Astrocyte (in vitro differentiated cells and primary cell): ENCODE results near the gene C1QTNF12. TPM values are rescaled to one million over a fixed set of nuclear protein-coding genes. Genes with fewer than 3 reads are reported as not detected.
"Not testable (repeated sequence)": the region's sequence is repeated elsewhere in the genome, so short reads cannot be mapped to it uniquely, and the experiment has no call there.

Experiments
- DNase-seq: peaks from one replicate; pipeline ENCODE4 v3.0.0-alpha.2; 2010; ENCODE audit warnings: low read depth
- FAIRE-seq: peaks from 2 replicates; lab custom pipeline; 2011; peaks lifted over from hg19 to GRCh38; lab: Jason Lieb, UNC
- H2AFZ ChIP-seq: 2 replicates; pipeline ENCODE4 v1.6.0; 2012; ENCODE audit warnings: low read depth, low read length, inconsistent platforms
- H3K27ac ChIP-seq: 2 replicates; pipeline ENCODE4 v1.5.1; 2011; ENCODE audit warnings: low read depth, low read length, inconsistent platforms
- H3K27me3 ChIP-seq: 2 replicates; pipeline ENCODE4 v1.6.0; 2011; ENCODE audit warnings: low read length, inconsistent platforms; ENCODE audit not compliant: insufficient read depth
- H3K36me3 ChIP-seq: 2 replicates; pipeline ENCODE4 v1.5.1; 2011; ENCODE audit warnings: low read length, inconsistent platforms; ENCODE audit not compliant: insufficient read depth
- H3K4me1 ChIP-seq: 2 replicates; pipeline ENCODE4 v1.5.1; 2011; ENCODE audit warnings: low read length, inconsistent platforms; ENCODE audit not compliant: insufficient read depth
- H3K4me2 ChIP-seq: 2 replicates; pipeline ENCODE4 v1.6.0; 2012; ENCODE audit warnings: low read length, inconsistent platforms
- H3K4me3 ChIP-seq: 2 replicates; pipeline ENCODE4 v1.5.1; 2011; ENCODE audit warnings: low read depth, mild to moderate bottlenecking, low read length, inconsistent platforms; ENCODE audit not compliant: insufficient read depth
- H3K79me2 ChIP-seq: 2 replicates; pipeline ENCODE4 v1.6.0; 2012; ENCODE audit warnings: mild to moderate bottlenecking, low read length, inconsistent platforms; ENCODE audit not compliant: insufficient read depth
- H3K9ac ChIP-seq: 2 replicates; pipeline ENCODE4 v1.6.0; 2012; ENCODE audit warnings: mild to moderate bottlenecking, low read length, inconsistent platforms
- H3K9me3 ChIP-seq: 2 replicates; pipeline ENCODE4 v1.5.1; 2012; ENCODE audit warnings: low read depth, mild to moderate bottlenecking, low read length, inconsistent platforms; ENCODE audit not compliant: insufficient read depth
- H4K20me1 ChIP-seq: 2 replicates; pipeline ENCODE4 v1.6.0; 2012; ENCODE audit warnings: low read length, inconsistent platforms; ENCODE audit not compliant: insufficient read depth
- H3K27ac Mint-ChIP-seq: one replicate; pipeline ENCODE4 v1.8.0; 2021; ENCODE audit warnings: mild to moderate bottlenecking, mixed read lengths; ENCODE audit not compliant: unreplicated experiment
- H3K27me3 Mint-ChIP-seq: one replicate; pipeline ENCODE4 v1.8.0; 2021; ENCODE audit warnings: low read depth, mixed read lengths; ENCODE audit not compliant: unreplicated experiment
- H3K36me3 Mint-ChIP-seq: one replicate; pipeline ENCODE4 v1.8.0; 2021; ENCODE audit warnings: low read depth, mixed read lengths; ENCODE audit not compliant: unreplicated experiment
- H3K4me1 Mint-ChIP-seq: one replicate; pipeline ENCODE4 v1.8.0; 2021; ENCODE audit warnings: low read depth, mixed read lengths; ENCODE audit not compliant: unreplicated experiment
- H3K4me3 Mint-ChIP-seq: one replicate; pipeline ENCODE4 v1.8.0; 2021; ENCODE audit warnings: mild to moderate bottlenecking, moderate library complexity, mixed read lengths; ENCODE audit not compliant: unreplicated experiment
- H3K9me3 Mint-ChIP-seq: one replicate; pipeline ENCODE4 v1.8.0; 2021; ENCODE audit warnings: mild to moderate bottlenecking, mixed read lengths; ENCODE audit not compliant: unreplicated experiment
- EZH2 ChIP-seq: IDR thresholded peaks from 2 replicates; pipeline ENCODE4 v1.6.1; 2012; ENCODE audit warnings: mild to moderate bottlenecking, low read length, inconsistent platforms; ENCODE audit not compliant: insufficient read depth
- total RNA-seq: library from RNA; stranded (reverse); gene quantifications from 2 replicates; pipeline ENCODE4 v1.2.1, GENCODE V29; 2021
- TF ChIP-seq, protein P1 (sequence below): IDR thresholded peaks from 2 replicates; pipeline ENCODE4 v1.5.1; 2011; ENCODE audit warnings: low read depth, mild to moderate bottlenecking, inconsistent platforms, low read length, moderate library complexity; ENCODE audit not compliant: insufficient read depth

C1QTNF12 gene
- total RNA-seq, 1 donor from 2014 or later, result 3.9 TPM

DNA sequence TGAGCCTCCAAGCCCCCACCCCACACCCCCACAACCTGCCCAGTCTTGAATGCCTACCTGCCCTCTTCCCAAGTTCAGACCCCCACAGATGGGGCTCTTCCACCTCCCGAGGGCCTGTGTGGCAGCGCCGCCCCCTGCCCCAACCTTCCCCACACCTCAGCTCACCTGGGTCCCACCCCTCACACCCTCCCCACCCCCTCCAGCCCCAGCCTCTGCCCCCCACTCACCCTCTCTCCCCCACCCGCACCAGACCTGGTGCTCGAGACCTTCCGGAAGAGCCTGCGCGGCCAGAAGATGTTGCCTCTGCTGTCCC, 49.4 kb downstream of the C1QTNF12 start:
- DNase-seq (no peak), FAIRE-seq (no peak)
- peaks cover 2% of the 10 kb centered on the region for H3K27me3 ChIP-seq
- H3K79me2 ChIP-seq, result no peaks in the 10 kb centered on the region
- H3K4me1 ChIP-seq, result no peaks in the 10 kb centered on the region
- H3K4me2 ChIP-seq, result no peak overlapping the region
- Mint-ChIP-seq H3K4me1 (no peaks in the 10 kb centered on the region), H3K9me3 (peaks cover 12% of the 10 kb centered on the region), H3K4me3 (no peak overlapping the region), H3K27me3 (peaks cover 21% of the 10 kb centered on the region), H3K36me3 (peaks cover under 1% of the 10 kb centered on the region), H3K27ac (no peak overlapping the region)
- no peak overlapping the region for H2AFZ ChIP-seq
- no peak overlapping the region for H3K9ac ChIP-seq
- no peak for TF ChIP-seq EZH2
- TF ChIP-seq, protein P1, sequence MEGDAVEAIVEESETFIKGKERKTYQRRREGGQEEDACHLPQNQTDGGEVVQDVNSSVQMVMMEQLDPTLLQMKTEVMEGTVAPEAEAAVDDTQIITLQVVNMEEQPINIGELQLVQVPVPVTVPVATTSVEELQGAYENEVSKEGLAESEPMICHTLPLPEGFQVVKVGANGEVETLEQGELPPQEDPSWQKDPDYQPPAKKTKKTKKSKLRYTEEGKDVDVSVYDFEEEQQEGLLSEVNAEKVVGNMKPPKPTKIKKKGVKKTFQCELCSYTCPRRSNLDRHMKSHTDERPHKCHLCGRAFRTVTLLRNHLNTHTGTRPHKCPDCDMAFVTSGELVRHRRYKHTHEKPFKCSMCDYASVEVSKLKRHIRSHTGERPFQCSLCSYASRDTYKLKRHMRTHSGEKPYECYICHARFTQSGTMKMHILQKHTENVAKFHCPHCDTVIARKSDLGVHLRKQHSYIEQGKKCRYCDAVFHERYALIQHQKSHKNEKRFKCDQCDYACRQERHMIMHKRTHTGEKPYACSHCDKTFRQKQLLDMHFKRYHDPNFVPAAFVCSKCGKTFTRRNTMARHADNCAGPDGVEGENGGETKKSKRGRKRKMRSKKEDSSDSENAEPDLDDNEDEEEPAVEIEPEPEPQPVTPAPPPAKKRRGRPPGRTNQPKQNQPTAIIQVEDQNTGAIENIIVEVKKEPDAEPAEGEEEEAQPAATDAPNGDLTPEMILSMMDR, result no peak
- H3K36me3 ChIP-seq, result no peaks in the 10 kb centered on the region
- no peaks in the 10 kb centered on the region for H3K9me3 ChIP-seq
- H4K20me1 ChIP-seq, result no peaks in the 10 kb centered on the region
- no peak overlapping the region for H3K4me3 ChIP-seq
- H3K27ac ChIP-seq, result no peak overlapping the region

DNA sequence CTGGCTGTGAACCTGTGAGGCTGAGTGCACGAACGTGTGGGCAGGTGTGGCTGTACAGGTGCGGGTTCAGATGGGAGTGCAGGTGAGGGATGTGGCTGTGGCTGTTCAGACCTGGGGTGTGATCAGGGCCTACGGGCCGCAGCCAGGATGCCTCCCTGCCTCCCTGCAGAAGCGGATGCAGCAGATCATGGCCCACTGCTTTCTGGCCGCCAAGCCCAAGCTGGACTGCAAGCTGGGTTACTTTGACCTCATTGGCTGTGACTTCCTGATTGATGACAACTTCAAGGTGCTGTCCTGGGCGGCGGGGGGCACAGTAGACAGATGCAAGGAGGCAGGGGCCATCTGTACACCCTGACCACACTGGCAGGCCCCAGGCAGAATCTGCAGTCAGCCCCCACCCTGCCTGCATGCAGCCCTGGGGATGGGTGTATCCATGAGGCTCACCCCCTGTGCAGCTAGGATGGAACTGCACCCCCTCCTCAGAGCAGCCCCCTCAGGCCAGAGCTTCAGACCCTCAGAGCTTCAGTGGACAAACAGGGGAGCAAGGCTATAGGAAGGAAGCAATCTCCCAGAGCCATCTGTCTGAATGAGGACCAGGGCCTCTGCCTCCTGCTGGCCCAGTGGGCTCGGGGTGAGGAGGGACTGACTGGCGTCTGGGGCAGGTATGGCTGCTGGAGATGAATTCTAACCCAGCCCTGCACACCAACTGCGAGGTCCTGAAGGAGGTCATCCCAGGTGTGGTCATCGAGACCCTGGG, 49.9 kb downstream of the C1QTNF12 start:
- Histone ChIP-seq H3K27ac (no peak overlapping the region), H3K27me3 (peaks cover 5% of the 10 kb centered on the region), H3K4me3 (no peak overlapping the region), H4K20me1 (no peaks in the 10 kb centered on the region), H3K4me1 (no peaks in the 10 kb centered on the region), H3K4me2 (no peak overlapping the region), H3K9me3 (no peaks in the 10 kb centered on the region), H3K36me3 (no peaks in the 10 kb centered on the region), H2AFZ (no peak overlapping the region), H3K79me2 (no peaks in the 10 kb centered on the region), H3K9ac (no peak overlapping the region)
- DNase-seq (no peak), FAIRE-seq (no peak)
- peaks cover 25% of the 10 kb centered on the region for H3K27me3 Mint-ChIP-seq
- no peak overlapping the region for H3K4me3 Mint-ChIP-seq
- no peaks in the 10 kb centered on the region for H3K4me1 Mint-ChIP-seq
- TF ChIP-seq, protein P1, result no peak
- no peak for TF ChIP-seq EZH2
- peaks cover 17% of the 10 kb centered on the region for H3K9me3 Mint-ChIP-seq
- H3K36me3 Mint-ChIP-seq, result peaks cover 3% of the 10 kb centered on the region
- no peak overlapping the region for H3K27ac Mint-ChIP-seq

DNA sequence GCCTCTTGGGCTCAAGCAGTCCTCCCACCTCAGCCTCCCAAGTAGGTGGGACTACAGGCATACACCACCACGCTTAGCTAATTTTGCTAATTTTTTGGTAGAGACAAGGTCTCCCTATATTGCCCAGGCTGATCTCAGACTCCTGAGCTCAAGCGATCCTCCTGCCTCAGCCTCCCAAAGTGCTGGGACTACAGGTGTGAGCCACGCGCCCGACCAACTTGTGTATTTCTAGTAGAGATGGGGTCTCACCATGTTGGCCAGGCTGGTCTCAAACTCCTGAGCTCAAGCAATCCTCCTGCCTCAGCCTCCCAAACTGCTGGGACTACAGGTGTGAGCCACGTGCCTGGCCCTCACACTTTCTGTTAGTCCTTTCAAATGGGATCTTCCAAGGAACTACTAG, 50.8 kb downstream of the C1QTNF12 start:
- FAIRE-seq, H3K9ac ChIP-seq, H3K27ac Mint-ChIP-seq, H3K4me1 Mint-ChIP-seq, H3K4me1 ChIP-seq, H3K4me2 ChIP-seq, H3K4me3 ChIP-seq, H3K36me3 Mint-ChIP-seq, H2AFZ ChIP-seq, H3K27me3 ChIP-seq, H3K36me3 ChIP-seq, H3K9me3 ChIP-seq, H3K4me3 Mint-ChIP-seq, DNase-seq, H4K20me1 ChIP-seq, H3K79me2 ChIP-seq, H3K27ac ChIP-seq: not testable (repeated sequence)
- Mint-ChIP-seq H3K27me3 (peaks cover 26% of the 10 kb centered on the region), H3K9me3 (peaks cover 17% of the 10 kb centered on the region)
